Measurements from ENCODE around the gene CAD. TPM values are rescaled to one million over a fixed set of nuclear protein-coding genes. Genes with fewer than 3 reads are reported as not detected.

Gene CAD
- total RNA-seq, 2 donors from 2014 or later: 120 to 127 TPM

DNA sequence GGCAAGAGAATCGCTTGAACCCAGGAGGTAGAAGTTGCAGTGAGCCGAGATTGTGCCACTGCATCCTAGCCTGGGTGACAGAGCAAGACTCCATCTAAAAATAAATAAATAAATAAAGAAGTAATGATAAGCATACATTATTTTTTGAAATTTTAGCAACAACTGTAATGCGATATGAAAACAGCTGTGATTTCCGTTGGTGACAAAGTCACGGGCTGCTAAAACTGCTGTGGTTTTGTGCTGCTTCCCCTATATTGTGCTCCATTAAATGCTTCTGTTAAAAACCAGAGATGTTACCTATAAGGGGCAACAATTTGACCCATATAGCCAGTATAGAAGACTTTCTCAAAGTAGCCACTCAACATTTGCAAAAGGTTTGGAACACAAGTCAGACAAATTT lies 73.4 kb downstream of the CAD start:
- no peak for DNase-seq
- peaks cover 18% of the 10 kb centered on the region for H3K4me1 Mint-ChIP-seq
- no peaks in the 10 kb centered on the region for H3K27me3 Mint-ChIP-seq (ENCODE audit: insufficient read depth)

DNA sequence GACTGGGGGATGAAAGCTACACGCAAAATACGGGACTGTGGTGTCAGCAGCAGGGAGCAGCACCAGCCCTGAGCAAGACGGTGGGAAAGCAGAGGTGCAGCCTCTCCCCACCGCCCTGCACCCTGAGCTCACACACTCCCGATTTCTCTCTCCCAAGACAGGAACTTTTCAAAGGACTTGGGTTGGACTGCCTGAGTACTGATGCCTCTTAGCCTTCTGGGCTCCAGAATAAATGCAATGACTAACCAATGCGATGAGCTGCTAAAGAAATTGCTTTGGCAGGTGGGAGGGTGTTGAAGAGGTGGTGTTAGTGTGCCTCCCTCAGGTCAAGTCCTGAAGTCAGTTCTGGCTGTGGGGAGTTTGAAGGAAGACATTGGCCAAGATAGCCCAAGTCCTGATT lies 74.7 kb downstream of the CAD start:
- Histone ChIP-seq H3K4me3 (ENCODE audit: low read length) (no peak overlapping the region), H3K9ac (ENCODE audit: extremely low read depth, low read length, poor library complexity, severe bottlenecking) (no peak overlapping the region), H3K9me3 (ENCODE audit: control insufficient read depth, low read length) (no peaks in the 10 kb centered on the region), H3K27ac (ENCODE audit: low read depth, low read length) (no peak overlapping the region), H3K4me1 (ENCODE audit: control insufficient read depth, insufficient read depth, low read length) (peaks cover 7% of the 10 kb centered on the region), H3K27me3 (ENCODE audit: control insufficient read depth, insufficient read depth, low read length, poor library complexity, severe bottlenecking) (no peaks in the 10 kb centered on the region), H3K36me3 (ENCODE audit: control insufficient read depth, insufficient read depth, low read length) (no peaks in the 10 kb centered on the region)
- peak; percentile 80 for DNase-seq
- no peaks in the 10 kb centered on the region for H3K36me3 Mint-ChIP-seq (ENCODE audit: low read depth)
- TF ChIP-seq, protein P1, sequence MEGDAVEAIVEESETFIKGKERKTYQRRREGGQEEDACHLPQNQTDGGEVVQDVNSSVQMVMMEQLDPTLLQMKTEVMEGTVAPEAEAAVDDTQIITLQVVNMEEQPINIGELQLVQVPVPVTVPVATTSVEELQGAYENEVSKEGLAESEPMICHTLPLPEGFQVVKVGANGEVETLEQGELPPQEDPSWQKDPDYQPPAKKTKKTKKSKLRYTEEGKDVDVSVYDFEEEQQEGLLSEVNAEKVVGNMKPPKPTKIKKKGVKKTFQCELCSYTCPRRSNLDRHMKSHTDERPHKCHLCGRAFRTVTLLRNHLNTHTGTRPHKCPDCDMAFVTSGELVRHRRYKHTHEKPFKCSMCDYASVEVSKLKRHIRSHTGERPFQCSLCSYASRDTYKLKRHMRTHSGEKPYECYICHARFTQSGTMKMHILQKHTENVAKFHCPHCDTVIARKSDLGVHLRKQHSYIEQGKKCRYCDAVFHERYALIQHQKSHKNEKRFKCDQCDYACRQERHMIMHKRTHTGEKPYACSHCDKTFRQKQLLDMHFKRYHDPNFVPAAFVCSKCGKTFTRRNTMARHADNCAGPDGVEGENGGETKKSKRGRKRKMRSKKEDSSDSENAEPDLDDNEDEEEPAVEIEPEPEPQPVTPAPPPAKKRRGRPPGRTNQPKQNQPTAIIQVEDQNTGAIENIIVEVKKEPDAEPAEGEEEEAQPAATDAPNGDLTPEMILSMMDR (conservative IDR thresholded peaks at IDR 0.05): peak; percentile 70
- no peak overlapping the region for H3K4me3 Mint-ChIP-seq
- no peaks in the 10 kb centered on the region for H3K27me3 Mint-ChIP-seq (ENCODE audit: insufficient read depth)
- peaks cover 18% of the 10 kb centered on the region for H3K4me1 Mint-ChIP-seq
- H3K27ac Mint-ChIP-seq: no peak overlapping the region
- no peaks in the 10 kb centered on the region for H3K9me3 Mint-ChIP-seq
- 22 to 51% methylated on average over 4 to 6 of the region's 6 CpGs for WGBS, 2 experiments (ENCODE audit: insufficient coverage in 1 of 2, insufficient read length in 1 of 2)

More for the DNA sequence above, 73.4 kb downstream of the CAD start:
- H3K4me3 Mint-ChIP-seq: no peak overlapping the region
- no peak overlapping the region for H3K9ac ChIP-seq (ENCODE audit: extremely low read depth, low read length, poor library complexity, severe bottlenecking)
- 96 to 100% methylated on average over 4 to 5 of the region's 5 CpGs for WGBS, 2 experiments (ENCODE audit: insufficient coverage in 1 of 2, insufficient read length in 1 of 2)
- TF ChIP-seq, protein P1 (conservative IDR thresholded peaks at IDR 0.05): no peak
- H3K36me3 ChIP-seq (ENCODE audit: control insufficient read depth, insufficient read depth, low read length): no peaks in the 10 kb centered on the region
- H3K27me3 ChIP-seq (ENCODE audit: control insufficient read depth, insufficient read depth, low read length, poor library complexity, severe bottlenecking): no peaks in the 10 kb centered on the region
- no peak overlapping the region for H3K27ac ChIP-seq (ENCODE audit: low read depth, low read length)
- no peaks in the 10 kb centered on the region for H3K9me3 Mint-ChIP-seq
- H3K9me3 ChIP-seq (ENCODE audit: control insufficient read depth, low read length): no peaks in the 10 kb centered on the region
- H3K36me3 Mint-ChIP-seq (ENCODE audit: low read depth): no peaks in the 10 kb centered on the region
- no peak overlapping the region for H3K27ac Mint-ChIP-seq
- H3K4me3 ChIP-seq (ENCODE audit: low read length): no peak overlapping the region
- peaks cover 7% of the 10 kb centered on the region for H3K4me1 ChIP-seq (ENCODE audit: control insufficient read depth, insufficient read depth, low read length)

Other genes starting within 250 kb of the CAD start
- 1 to 10 TPM; 3.2 to 4.4 TPM for gene MAPRE3, start 246.7 kb upstream of the CAD start, total RNA-seq
- gene TMEM214, start 184.4 kb upstream of the CAD start, total RNA-seq: 10 to 100 TPM; 52.7 to 63.7 TPM
- gene AGBL5, start 165.7 kb upstream of the CAD start, total RNA-seq: 10 to 100 TPM; 56.9 to 76.1 TPM
- gene OST4, start 145.7 kb upstream of the CAD start, total RNA-seq: 100 to 1,000 TPM; 290 to 311 TPM
- gene EMILIN1, start 138.8 kb upstream of the CAD start, total RNA-seq: 1 to 10 TPM; 1.9 to 2.1 TPM
- gene KHK, start 130.6 kb upstream of the CAD start, total RNA-seq: 1 to 10 TPM; 3.3 to 3.9 TPM
- under 1 TPM; 0.20 to 0.33 TPM for gene CGREF1, start 98.2 kb upstream of the CAD start, total RNA-seq
- gene ABHD1, start 93.6 kb upstream of the CAD start, total RNA-seq: 1 to 10 TPM in 1 of 2 donors, under 1 TPM in 1; 0.29 to 1.0 TPM
- 10 to 100 TPM; 50.5 to 53.5 TPM for gene PREB, start 82.7 kb upstream of the CAD start, total RNA-seq
- gene PRR30, start 78.0 kb upstream of the CAD start, total RNA-seq: not detected
- not detected for gene TCF23, start 68.4 kb upstream of the CAD start, total RNA-seq
- 100 to 1,000 TPM; 101 to 140 TPM for gene ATRAID, start 5.3 kb upstream of the CAD start, total RNA-seq
- 100 to 1,000 TPM; 115 to 125 TPM for gene SLC5A6, start 5.1 kb upstream of the CAD start, total RNA-seq
- gene SLC30A3, start 45.7 kb downstream of the CAD start, total RNA-seq: 1 to 10 TPM; 1.5 to 2.8 TPM
- under 1 TPM in 1 of 2 donors, not detected in 1; 0.49 TPM for gene DNAJC5G, start 58.1 kb downstream of the CAD start, total RNA-seq
- gene TRIM54, start 65.1 kb downstream of the CAD start, total RNA-seq: 1 to 10 TPM in 1 of 2 donors, under 1 TPM in 1; 0.86 to 2.2 TPM
- under 1 TPM; 0.59 to 0.75 TPM for gene UCN, start 91.1 kb downstream of the CAD start, total RNA-seq
- 10 to 100 TPM; 46.6 to 59.6 TPM for gene MPV17, start 105.7 kb downstream of the CAD start, total RNA-seq
- 100 to 1,000 TPM; 105 to 120 TPM for gene GTF3C2, start 139.4 kb downstream of the CAD start, total RNA-seq
- 10 to 100 TPM; 56.7 to 58.6 TPM for gene EIF2B4, start 153.0 kb downstream of the CAD start, total RNA-seq
- gene SNX17, start 153.2 kb downstream of the CAD start, total RNA-seq: 10 to 100 TPM; 81.2 to 92.6 TPM
- gene ZNF513, start 163.4 kb downstream of the CAD start, total RNA-seq: 10 to 100 TPM; 30.7 to 32.5 TPM
- 100 to 1,000 TPM; 124 to 125 TPM for gene PPM1G, start 192.2 kb downstream of the CAD start, total RNA-seq
- gene NRBP1, start 211.3 kb downstream of the CAD start, total RNA-seq: 100 to 1,000 TPM; 141 to 153 TPM
- gene KRTCAP3, start 225.0 kb downstream of the CAD start, total RNA-seq: 10 to 100 TPM; 27.0 to 29.7 TPM

Data from endodermal cell (in vitro differentiated cells).